Ovary (tissue), 9 donors: ENCODE data around the gene GREM2. TPM values are rescaled to one million over a fixed set of nuclear protein-coding genes. Genes with fewer than 3 reads are reported as not detected.

Source experiments
- DNase-seq, 5 donors: peaks; one replicate each; pipeline ENCODE4 v3.0.0-alpha.2; 2019 to 2020
- H3K27ac ChIP-seq, 2 donors: fragments of 200-600 bp; one replicate each; pipeline versions ENCODE4 v1.5.1 to v1.8.0; 2019 to 2022
- H3K27me3 ChIP-seq: fragments of 200-600 bp; one replicate; pipeline ENCODE4 v1.8.0; 2022
- H3K36me3 ChIP-seq: fragments of 200-600 bp; sonication (generic); one replicate; pipeline ENCODE4 v1.5.1; 2019
- H3K4me1 ChIP-seq: one replicate; pipeline ENCODE4 v1.8.1; 2013; ENCODE audit warnings: mild to moderate bottlenecking, moderate library complexity; ENCODE audit not compliant: insufficient read depth
- H3K4me3 ChIP-seq: fragments of 200-600 bp; sonication (generic); one replicate; pipeline ENCODE4 v1.5.1; 2017
- H3K9me3 ChIP-seq, 2 donors: fragments of 200-600 bp in 1 of 2; sonication (generic) in 1 of 2; one replicate each; pipeline versions ENCODE4 v1.5.1 to v1.8.1; 2013 to 2019; ENCODE audit warnings: mild to moderate bottlenecking in 1 of 2, moderate library complexity in 1 of 2
- CTCF ChIP-seq, 3 donors: fragments of 450-650 bp in 2 of 3; fragments of 200-600 bp in 1 of 3; IDR thresholded peaks; one replicate each; pipeline versions ENCODE4 v1.5.1 to v1.8.0; 2016 to 2022; ENCODE audit warnings: antibody characterized with exemption in 3 of 3, mild to moderate bottlenecking in 1 of 3
- EP300 ChIP-seq: sonication (generic); formaldehyde crosslinking; IDR thresholded peaks from one replicate; pipeline ENCODE4 v1.6.1; 2017; ENCODE audit warnings: antibody characterized with exemption
- POLR2A ChIP-seq: fragments of 450-650 bp; IDR thresholded peaks from one replicate; pipeline ENCODE4 v1.6.1; 2017; ENCODE audit warnings: antibody characterized with exemption, mild to moderate bottlenecking, moderate library complexity
- WGBS, 3 donors: extraction: QIAGEN DNeasy Blood & Tissue Kit in 1 of 3; methylation state at CpG; one replicate each; pipeline versions ENCODE4 v1.1.5 to v1.1.7; 2013 to 2017; 5-methylcytosine and 5-hydroxymethylcytosine counted together
- intact Hi-C, 4 donors: fragments of 100-400 bp; cut with DNase I; formaldehyde crosslinking; loops; one replicate each; pipeline versions ENCODE4 v1.11.0 to v1.15.1; 2022 to 2023
- polyA plus RNA-seq, 2 donors: library from polyadenylated mRNA; stranded (reverse); fragments of 200-250 nt in 1 of 2; fragments of 350-450 nt in 1 of 2; fragmentation: Illumina TruSeq in 1 of 2; extraction: RNeasy Lipid Tissue Mini Kit (QIAGEN cat#74804) in 1 of 2; gene quantifications; one replicate each; pipeline ENCODE4 v1.2.3, GENCODE V29; 2013 to 2014
- total RNA-seq, 7 donors: library from RNA; depleted of rRNA in 2 of 7; stranded (reverse); fragments of >200 nt in 2 of 7; fragmentation: NEBNext Ultra II Directional in 3 of 7; extraction: Animal tissue kit (Norgen Biotek cat#: 25700) in 3 of 7; gene quantifications; one replicate each; pipeline versions ENCODE4 v1.1.0 to v1.2.4, GENCODE V29; 2016 to 2023
- donor health status: DM: no; HTN: no; CAD: no; lungs with moderate emphysema.
- donor health status: DM: no; HTN: no; CAD: no.
- donor health status: Bipolar disorder and iron deficiency.
- donor health status: DM: yes; HTN: yes; CAD: no.
- donor health status: DM: no; HTN: no; CAD: no.
- donor health status: DM: yes; HTN: yes; CAD: no.

The GREM2 gene
- total and polyA plus RNA-seq, 9 donors, result 0.95 to 16.7 (median 5.4) TPM

GRCh38 chr1:240526312-240526711 lies 85.6 kb downstream of the GREM2 start:
- 67 to 71% (median 69%) methylated on average over 7 of the region's 7 CpGs for WGBS, 3 donors
- Histone ChIP-seq H3K4me1 (no peaks in the 10 kb centered on the region), H3K36me3 (no peaks in the 10 kb centered on the region), H3K27ac (no peak overlapping the region), H3K4me3 (no peak overlapping the region), H3K9me3 (no peaks in the 10 kb centered on the region), H3K27me3 (no peaks in the 10 kb centered on the region)
- DNase-seq, result no peak
- TF ChIP-seq EP300 (no peak), POLR2A (no peak), CTCF (IDR thresholded peaks at IDR 0.05) (no peak)
- intact Hi-C loops, result no loop called here

GRCh38 chr1:240524356-240525069 lies 87.4 kb downstream of the GREM2 start:
- H3K36me3 ChIP-seq, result no peaks in the 10 kb centered on the region
- no peak overlapping the region for H3K27ac ChIP-seq
- 50 to 59% (median 52%) methylated on average over 4 of the region's 4 CpGs for WGBS, 3 donors
- intact Hi-C loops, result no loop called here
- TF ChIP-seq EP300 (no peak), POLR2A (no peak), CTCF (IDR thresholded peaks at IDR 0.05) (no peak)
- DNase-seq, result no peak
- H3K27me3 ChIP-seq, result no peaks in the 10 kb centered on the region
- H3K4me1 ChIP-seq, result no peaks in the 10 kb centered on the region
- no peak overlapping the region for H3K4me3 ChIP-seq
- H3K9me3 ChIP-seq, result no peaks in the 10 kb centered on the region

- TF ChIP-seq EP300 (no peak), POLR2A (no peak), CTCF (IDR thresholded peaks at IDR 0.05) (no peak)
- Histone ChIP-seq H3K9me3 (no peaks in the 10 kb centered on the region), H3K4me1 (no peaks in the 10 kb centered on the region), H3K4me3 (no peak overlapping the region), H3K27me3 (no peaks in the 10 kb centered on the region), H3K27ac (no peak overlapping the region), H3K36me3 (no peaks in the 10 kb centered on the region)
- intact Hi-C loops, result no loop called here
- DNase-seq, result no peak
- WGBS, 3 donors, result 68 to 81% (median 75%) methylated on average over 6 of the region's 6 CpGs
Measured at GRCh38 chr1:240522122-240522822, 89.7 kb downstream of the GREM2 start.

GRCh38 chr1:240517891-240518290 lies 94.1 kb downstream of the GREM2 start:
- TF ChIP-seq POLR2A (no peak), EP300 (no peak), CTCF (IDR thresholded peaks at IDR 0.05) (no peak)
- H3K27ac ChIP-seq, result no peak overlapping the region
- no peaks in the 10 kb centered on the region for H3K36me3 ChIP-seq
- H3K4me3 ChIP-seq, result no peak overlapping the region
- no peak for DNase-seq
- H3K9me3 ChIP-seq, result no peaks in the 10 kb centered on the region
- 82 to 84% (median 84%) methylated on average over 4 of the region's 4 CpGs for WGBS, 3 donors
- intact Hi-C loops, result no loop called here
- no peaks in the 10 kb centered on the region for H3K27me3 ChIP-seq
- no peaks in the 10 kb centered on the region for H3K4me1 ChIP-seq
